BE2C (cell line): Measurements from ENCODE around the gene TIE1.

ENCODE experiments used
- DNase-seq: peaks from one replicate; pipeline ENCODE4 v3.0.0-alpha.2; 2020
- H3K27me3 ChIP-seq: fragments of 250-450 bp; sonication (Bioruptor Pico); 2 replicates; pipeline ENCODE4 v1.5.1; 2020; ENCODE audit warnings: mild to moderate bottlenecking
- H3K36me3 ChIP-seq: fragments of 250-450 bp; sonication (Bioruptor Pico); 2 replicates; pipeline ENCODE4 v1.5.1; 2020; ENCODE audit warnings: mild to moderate bottlenecking
- H3K4me1 ChIP-seq: fragments of 250-450 bp; sonication (Bioruptor Pico); 2 replicates; pipeline ENCODE4 v1.5.1; 2020
- H3K4me3 ChIP-seq: 2 replicates; pipeline ENCODE4 v1.5.1; 2011; ENCODE audit warnings: low read depth, low read length
- H3K9me3 ChIP-seq: fragments of 250-450 bp; sonication (Bioruptor Pico); 2 replicates; pipeline ENCODE4 v1.5.1; 2020
- TF ChIP-seq, protein P1 (sequence below): IDR thresholded peaks from 2 replicates; pipeline ENCODE4 v1.5.1; 2012; ENCODE audit warnings: mild to moderate bottlenecking, low read depth, low read length

Gene TIE1

DNA sequence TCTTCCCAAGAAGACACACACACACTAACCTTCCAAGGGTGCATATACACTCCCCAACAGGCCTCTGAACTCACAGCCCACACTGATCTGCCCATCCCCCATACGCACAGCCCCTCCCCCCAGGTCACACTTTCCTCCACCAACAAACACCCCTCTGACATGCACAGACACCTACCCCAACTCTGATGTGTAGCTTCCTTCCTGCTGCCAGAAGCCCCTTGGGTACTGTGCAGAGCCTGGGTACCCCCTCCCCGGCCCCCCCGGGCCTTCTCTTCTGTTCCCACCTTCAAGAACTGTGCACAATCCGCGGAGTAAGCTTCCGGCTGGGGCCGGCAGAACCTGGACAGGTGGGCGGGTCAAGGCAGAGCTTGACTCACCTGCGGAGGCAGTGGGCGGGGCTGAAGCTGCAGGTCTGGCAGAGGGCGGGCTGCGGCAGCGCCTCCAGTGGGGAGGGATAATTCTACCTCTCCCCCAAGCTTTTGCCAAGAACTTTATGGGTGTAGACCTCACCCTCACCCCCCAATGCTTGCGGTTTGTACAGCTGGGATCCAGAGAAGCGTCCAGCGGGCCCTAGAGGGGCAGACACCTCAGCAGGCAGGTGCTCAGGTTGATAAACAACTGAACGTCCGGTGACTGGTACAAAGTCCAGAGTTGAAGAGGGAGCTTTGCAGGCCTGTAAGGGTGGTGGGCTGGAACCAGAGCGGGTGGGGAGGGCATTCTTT is 15.4 kb upstream of the TIE1 start, which contains the start of gene C1orf210:
C1orf210 (minus strand) TSS at position 313 of the 722 bp plus-strand sequence. CDS start 2,311 bp downstream, outside the sequence.
- no peaks in the 10 kb centered on the region for H3K9me3 ChIP-seq
- no peak for DNase-seq
- H3K27me3 ChIP-seq = no peaks in the 10 kb centered on the region
- TF ChIP-seq, protein P1, sequence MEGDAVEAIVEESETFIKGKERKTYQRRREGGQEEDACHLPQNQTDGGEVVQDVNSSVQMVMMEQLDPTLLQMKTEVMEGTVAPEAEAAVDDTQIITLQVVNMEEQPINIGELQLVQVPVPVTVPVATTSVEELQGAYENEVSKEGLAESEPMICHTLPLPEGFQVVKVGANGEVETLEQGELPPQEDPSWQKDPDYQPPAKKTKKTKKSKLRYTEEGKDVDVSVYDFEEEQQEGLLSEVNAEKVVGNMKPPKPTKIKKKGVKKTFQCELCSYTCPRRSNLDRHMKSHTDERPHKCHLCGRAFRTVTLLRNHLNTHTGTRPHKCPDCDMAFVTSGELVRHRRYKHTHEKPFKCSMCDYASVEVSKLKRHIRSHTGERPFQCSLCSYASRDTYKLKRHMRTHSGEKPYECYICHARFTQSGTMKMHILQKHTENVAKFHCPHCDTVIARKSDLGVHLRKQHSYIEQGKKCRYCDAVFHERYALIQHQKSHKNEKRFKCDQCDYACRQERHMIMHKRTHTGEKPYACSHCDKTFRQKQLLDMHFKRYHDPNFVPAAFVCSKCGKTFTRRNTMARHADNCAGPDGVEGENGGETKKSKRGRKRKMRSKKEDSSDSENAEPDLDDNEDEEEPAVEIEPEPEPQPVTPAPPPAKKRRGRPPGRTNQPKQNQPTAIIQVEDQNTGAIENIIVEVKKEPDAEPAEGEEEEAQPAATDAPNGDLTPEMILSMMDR = no peak
- H3K4me3 ChIP-seq = no peak within 1 kb of the TSS
- no peaks in the 10 kb centered on the region for H3K4me1 ChIP-seq
- H3K36me3 ChIP-seq = no peaks in the 10 kb centered on the region

DNA sequence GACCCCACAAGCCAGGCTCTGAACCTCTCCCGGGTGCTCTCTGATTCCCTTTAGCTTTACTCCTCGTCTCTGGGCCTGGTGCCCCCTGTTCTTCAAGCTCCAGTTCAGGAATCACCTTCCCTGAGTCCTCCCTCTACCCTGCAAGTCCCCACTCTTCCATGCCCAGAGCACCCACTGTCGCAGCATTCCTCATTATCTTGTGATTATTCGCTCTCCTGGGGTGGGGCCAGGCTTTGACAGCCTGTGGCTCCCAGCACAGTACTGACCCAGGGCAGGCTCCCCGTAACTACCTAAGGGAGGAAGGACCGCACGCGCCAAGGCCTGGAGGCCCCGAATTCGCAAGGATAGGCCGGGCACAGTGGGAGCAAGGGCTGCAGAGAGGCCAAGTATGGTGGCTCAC is 14.7 kb upstream of the TIE1 start:
- Histone ChIP-seq H3K27me3 (no peaks in the 10 kb centered on the region), H3K36me3 (no peaks in the 10 kb centered on the region)
- DNase-seq = no peak

DNA sequence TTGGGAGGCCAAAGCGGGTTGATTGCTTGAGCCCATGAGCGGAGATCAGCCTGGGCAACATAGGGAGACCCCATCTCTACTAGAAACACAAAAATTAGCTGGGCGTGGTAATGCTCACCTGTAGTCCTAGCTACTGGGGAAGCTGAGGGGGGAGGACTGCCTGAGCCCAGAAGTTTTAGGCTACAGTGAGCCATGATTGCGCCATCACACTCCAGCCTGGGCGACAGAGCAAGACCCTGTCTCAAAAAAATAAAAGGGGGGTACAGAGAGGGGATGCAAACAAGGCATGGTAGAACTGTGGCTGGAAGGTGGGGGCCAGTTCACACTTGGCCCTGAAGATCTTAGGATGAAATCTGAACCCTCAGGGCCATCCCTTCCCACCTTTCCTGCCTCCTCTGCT is 14.2 kb upstream of the TIE1 start:
- H3K4me3 ChIP-seq = no peak overlapping the region
- H3K27me3 ChIP-seq = no peaks in the 10 kb centered on the region
- TF ChIP-seq, protein P1 = no peak
- DNase-seq = no peak
- no peaks in the 10 kb centered on the region for H3K4me1 ChIP-seq
- no peaks in the 10 kb centered on the region for H3K9me3 ChIP-seq
- H3K36me3 ChIP-seq = no peaks in the 10 kb centered on the region

More for the DNA sequence above, 14.7 kb upstream of the TIE1 start:
- H3K4me1 ChIP-seq = no peaks in the 10 kb centered on the region
- H3K4me3 ChIP-seq = no peak overlapping the region
- H3K9me3 ChIP-seq = no peaks in the 10 kb centered on the region
- TF ChIP-seq, protein P1 = no peak

DNA sequence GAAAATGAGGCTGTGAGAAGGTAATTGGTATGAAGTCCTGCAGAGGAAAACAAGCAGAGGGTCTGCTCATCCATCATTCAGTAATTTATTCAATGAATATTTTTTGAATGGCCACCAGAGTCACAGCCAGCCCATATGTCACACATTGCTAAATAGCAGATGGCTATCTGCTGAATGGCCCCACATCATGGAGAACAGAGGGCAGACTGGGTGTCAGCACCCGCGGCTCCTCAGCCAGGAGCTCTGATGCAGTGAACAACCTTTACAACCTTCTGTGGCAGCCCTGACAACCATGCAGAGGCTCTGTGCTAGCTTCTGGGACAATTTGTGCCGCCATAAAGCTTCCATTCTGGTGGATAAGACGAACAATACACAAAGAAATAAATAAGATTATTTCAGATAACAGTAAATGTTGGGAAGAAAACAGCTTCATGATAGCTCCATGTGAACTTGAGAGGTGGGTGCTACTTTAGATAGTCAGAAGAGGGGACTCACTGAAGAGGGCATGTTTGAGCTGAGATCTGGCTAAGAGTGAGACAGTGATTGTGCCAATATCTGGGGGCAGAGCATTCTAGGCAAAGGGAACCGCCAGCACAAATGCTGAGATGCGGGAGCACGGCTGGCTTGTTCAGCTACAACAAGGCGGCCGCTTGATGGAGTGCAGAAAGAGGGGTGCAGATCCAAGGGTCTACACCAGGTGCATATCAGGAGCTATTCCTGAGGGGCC is 12.6 kb upstream of the TIE1 start:
- Histone ChIP-seq H3K9me3 (no peaks in the 10 kb centered on the region), H3K36me3 (no peaks in the 10 kb centered on the region), H3K27me3 (no peaks in the 10 kb centered on the region), H3K4me1 (no peaks in the 10 kb centered on the region), H3K4me3 (no peak overlapping the region)
- DNase-seq = no peak
- TF ChIP-seq, protein P1 = no peak

DNA sequence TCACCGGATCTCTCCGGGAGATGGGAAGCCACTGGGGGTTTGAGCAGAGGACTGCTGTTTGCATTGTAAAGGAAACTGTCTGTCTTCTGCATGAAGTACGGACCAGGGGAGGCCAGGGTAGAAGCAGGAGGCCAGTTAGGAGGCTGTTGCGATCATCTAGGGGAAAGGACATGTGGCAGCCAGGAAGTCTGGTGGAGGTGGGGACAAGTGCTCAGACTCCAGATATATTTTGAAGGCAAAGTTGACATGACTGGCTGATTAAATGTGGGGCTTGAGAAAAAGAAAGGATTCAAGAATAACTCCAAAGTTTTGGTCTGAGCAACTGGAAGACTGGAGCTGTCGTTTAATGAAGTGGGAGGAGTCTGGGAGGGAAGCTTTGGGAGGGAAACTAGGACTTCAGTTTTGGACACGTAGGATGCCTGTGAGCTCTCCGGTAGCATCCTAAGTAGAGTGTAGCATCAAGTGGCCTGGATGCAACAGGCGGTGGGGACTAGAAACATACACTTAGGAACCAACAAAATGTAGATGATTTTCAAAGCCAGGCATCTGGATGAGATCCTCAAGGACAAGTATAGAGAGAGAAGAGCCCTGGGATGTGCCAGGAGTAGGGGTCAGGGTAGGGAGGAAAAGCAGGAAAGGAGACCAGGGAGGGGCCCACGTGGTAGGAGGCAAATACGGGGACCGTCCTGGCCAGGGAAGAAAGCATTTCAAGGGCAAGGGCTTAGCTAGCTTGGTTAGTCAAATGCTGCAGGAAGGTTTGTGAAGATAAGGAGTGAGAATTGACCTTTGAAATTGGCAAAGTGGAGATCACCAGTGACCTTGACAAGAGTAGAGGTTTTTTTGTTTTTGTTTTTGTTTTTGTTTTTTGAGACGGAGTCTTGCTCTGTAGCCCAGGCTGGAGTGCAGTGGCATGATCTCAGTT is 11.7 kb upstream of the TIE1 start:
- no peak for DNase-seq
- Histone ChIP-seq H3K4me3 (no peak overlapping the region), H3K4me1 (no peaks in the 10 kb centered on the region), H3K36me3 (no peaks in the 10 kb centered on the region), H3K27me3 (no peaks in the 10 kb centered on the region), H3K9me3 (no peaks in the 10 kb centered on the region)
- TF ChIP-seq, protein P1 = no peak
